GM11168 (cell line): ENCODE results near the gene CDH13.

Source experiments
- in situ Hi-C: fragments of 300-500 bp; cut with MboI; formaldehyde crosslinking; loops from one replicate; pipeline ENCODE4 v1.12.0; 2022; ENCODE audit warnings: low sequenced_read_pairs; ENCODE audit not compliant: unreplicated experiment

CDH13 gene

GRCh38 chr16:82626791-82627261, at the start of gene CDH13:
TSS of gene CDH13 (plus strand) at chr16:82626969.
- in situ Hi-C loops: no loop called here

- in situ Hi-C loops: no loop called here
These were observed 46.4 kb upstream of the CDH13 start for GRCh38 chr16:82580298-82580890.

- in situ Hi-C loops: no loop called here
These were observed 43.8 kb upstream of the CDH13 start for GRCh38 chr16:82582975-82583374.

GRCh38 chr16:82583422-82583821, 43.3 kb upstream of the CDH13 start:
- in situ Hi-C loops: no loop called here

GRCh38 chr16:82584553-82585152, 42.1 kb upstream of the CDH13 start:
- in situ Hi-C loops: no loop called here

GRCh38 chr16:82585675-82586074, 41.1 kb upstream of the CDH13 start:
- in situ Hi-C loops: no loop called here

GRCh38 chr16:82586130-82586529, 40.6 kb upstream of the CDH13 start:
- in situ Hi-C loops: no loop called here

GRCh38 chr16:82587289-82587688, 39.5 kb upstream of the CDH13 start:
- in situ Hi-C loops: no loop called here

- in situ Hi-C loops: no loop called here
These were observed 37.4 kb upstream of the CDH13 start for GRCh38 chr16:82589407-82589806.

- in situ Hi-C loops: no loop called here
These were observed 32.7 kb upstream of the CDH13 start for GRCh38 chr16:82594114-82594513.

- in situ Hi-C loops: no loop called here
These were observed 28.0 kb upstream of the CDH13 start for GRCh38 chr16:82598771-82599170.

GRCh38 chr16:82601989-82602640, 24.7 kb upstream of the CDH13 start:
- in situ Hi-C loops: no loop called here

GRCh38 chr16:82603784-82604411, 22.9 kb upstream of the CDH13 start:
- in situ Hi-C loops: no loop called here

GRCh38 chr16:82605076-82605475, 21.7 kb upstream of the CDH13 start:
- in situ Hi-C loops: no loop called here

- in situ Hi-C loops: no loop called here
These were observed 20.7 kb upstream of the CDH13 start for GRCh38 chr16:82605863-82606620.

GRCh38 chr16:82609140-82609539, 17.6 kb upstream of the CDH13 start:
- in situ Hi-C loops: no loop called here

- in situ Hi-C loops: no loop called here
These were observed 14.5 kb upstream of the CDH13 start for GRCh38 chr16:82612263-82612662.

GRCh38 chr16:82616356-82616755, 10.4 kb upstream of the CDH13 start:
- in situ Hi-C loops: no loop called here

- in situ Hi-C loops: no loop called here
These were observed 5.0 kb upstream of the CDH13 start for GRCh38 chr16:82621781-82622180.

GRCh38 chr16:82623241-82623640, 3.5 kb upstream of the CDH13 start:
- in situ Hi-C loops: no loop called here
